ENCODE data around the gene ANKS1A. TPM values are rescaled to one million over a fixed set of nuclear protein-coding genes. Genes with fewer than 3 reads are reported as not detected.

The ANKS1A gene
- total RNA-seq, 1 donor: 7.2 TPM

DNA sequence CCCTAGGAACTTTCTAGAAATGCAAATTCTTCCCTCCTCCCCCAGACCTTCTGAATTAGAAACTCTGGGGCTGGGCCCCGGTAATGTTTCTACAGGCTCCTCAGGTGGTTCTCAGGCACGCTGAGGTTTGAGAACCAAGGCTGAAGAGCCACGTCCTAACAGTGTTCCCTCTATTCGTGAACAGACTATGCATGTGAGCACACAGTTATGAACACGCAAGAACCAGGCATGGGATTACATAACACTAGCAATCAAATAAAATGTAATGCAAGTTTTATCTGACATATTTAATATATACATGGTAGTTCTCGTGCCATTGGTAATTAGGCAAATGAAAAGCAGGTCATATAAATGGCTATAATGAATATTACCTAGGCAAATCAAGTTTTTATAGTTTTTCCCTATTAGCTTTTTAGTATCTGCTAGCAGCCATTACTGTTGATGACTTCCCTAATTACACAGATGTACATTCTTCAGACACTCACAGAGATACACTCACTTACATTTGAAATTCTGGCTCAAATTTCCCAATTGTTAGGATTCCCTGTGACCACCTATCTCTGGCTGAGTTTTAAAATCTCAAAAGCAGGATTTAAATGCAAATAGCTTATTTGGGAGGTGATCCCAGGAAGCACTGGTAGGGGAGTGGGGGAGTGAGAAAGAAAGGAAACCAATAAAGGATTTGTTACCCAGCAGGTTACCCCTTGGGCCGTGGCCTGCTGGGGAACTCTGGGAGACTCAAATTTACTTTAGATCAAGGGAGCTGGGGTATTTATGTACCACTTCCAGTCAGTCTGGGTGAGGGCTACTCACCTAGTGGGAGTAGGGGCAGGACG lies 148.0 kb downstream of the ANKS1A start:
- Histone ChIP-seq H3K27me3 (ENCODE audit: insufficient read depth, low read length) (no peaks in the 10 kb centered on the region), H3K36me3 (ENCODE audit: insufficient read depth, low read length) (no peaks in the 10 kb centered on the region), H3K4me1 (ENCODE audit: insufficient read depth, low read length) (no peaks in the 10 kb centered on the region), H3K27ac (ENCODE audit: low read depth, low read length) (no peak overlapping the region), H3K4me3 (ENCODE audit: insufficient read depth, low read length) (no peak overlapping the region), H3K9me3 (ENCODE audit: low read depth, low read length) (no peaks in the 10 kb centered on the region), H2AFZ (ENCODE audit: low read length) (no peak overlapping the region), H4K20me1 (ENCODE audit: insufficient read depth, low read length) (peaks cover under 1% of the 10 kb centered on the region), H3K4me2 (ENCODE audit: insufficient read depth, low read length) (no peak overlapping the region), H3K79me2 (ENCODE audit: insufficient read depth, low read length) (no peaks in the 10 kb centered on the region)
- no peak for DNase-seq (ENCODE audit: insufficient read length, low spot score, missing footprints)
- TF ChIP-seq, protein P1, sequence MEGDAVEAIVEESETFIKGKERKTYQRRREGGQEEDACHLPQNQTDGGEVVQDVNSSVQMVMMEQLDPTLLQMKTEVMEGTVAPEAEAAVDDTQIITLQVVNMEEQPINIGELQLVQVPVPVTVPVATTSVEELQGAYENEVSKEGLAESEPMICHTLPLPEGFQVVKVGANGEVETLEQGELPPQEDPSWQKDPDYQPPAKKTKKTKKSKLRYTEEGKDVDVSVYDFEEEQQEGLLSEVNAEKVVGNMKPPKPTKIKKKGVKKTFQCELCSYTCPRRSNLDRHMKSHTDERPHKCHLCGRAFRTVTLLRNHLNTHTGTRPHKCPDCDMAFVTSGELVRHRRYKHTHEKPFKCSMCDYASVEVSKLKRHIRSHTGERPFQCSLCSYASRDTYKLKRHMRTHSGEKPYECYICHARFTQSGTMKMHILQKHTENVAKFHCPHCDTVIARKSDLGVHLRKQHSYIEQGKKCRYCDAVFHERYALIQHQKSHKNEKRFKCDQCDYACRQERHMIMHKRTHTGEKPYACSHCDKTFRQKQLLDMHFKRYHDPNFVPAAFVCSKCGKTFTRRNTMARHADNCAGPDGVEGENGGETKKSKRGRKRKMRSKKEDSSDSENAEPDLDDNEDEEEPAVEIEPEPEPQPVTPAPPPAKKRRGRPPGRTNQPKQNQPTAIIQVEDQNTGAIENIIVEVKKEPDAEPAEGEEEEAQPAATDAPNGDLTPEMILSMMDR (IDR thresholded peaks at IDR 0.05; ENCODE audit: extremely low read depth, low read depth, low read length): no peak

DNA sequence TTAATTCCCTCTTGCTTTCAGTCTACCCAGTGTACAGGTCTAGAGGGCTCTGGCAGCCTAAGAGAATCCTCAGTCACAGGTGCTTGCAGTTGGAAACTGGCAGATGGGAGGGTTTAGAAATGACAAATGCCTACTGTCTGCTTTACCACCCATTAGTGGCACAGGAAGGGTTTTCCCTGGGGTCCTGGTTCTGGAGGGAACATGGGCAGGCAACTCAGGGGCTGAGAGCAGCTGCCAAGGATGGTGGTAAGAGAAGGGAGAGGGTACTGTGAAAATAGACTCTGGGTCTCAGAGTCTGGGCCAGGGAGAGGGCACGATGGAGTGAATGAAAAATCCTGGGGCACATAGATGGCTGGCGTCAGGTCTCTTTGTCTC lies 148.6 kb downstream of the ANKS1A start:
- DNase-seq (ENCODE audit: insufficient read length, low spot score, missing footprints): no peak
- TF ChIP-seq, protein P1 (IDR thresholded peaks at IDR 0.05; ENCODE audit: extremely low read depth, low read depth, low read length): no peak
- no peak overlapping the region for H3K4me3 ChIP-seq (ENCODE audit: insufficient read depth, low read length)
- H3K79me2 ChIP-seq (ENCODE audit: insufficient read depth, low read length): no peaks in the 10 kb centered on the region
- H3K4me2 ChIP-seq (ENCODE audit: insufficient read depth, low read length): no peak overlapping the region
- no peaks in the 10 kb centered on the region for H3K4me1 ChIP-seq (ENCODE audit: insufficient read depth, low read length)
- H3K9me3 ChIP-seq (ENCODE audit: low read depth, low read length): no peaks in the 10 kb centered on the region
- no peak overlapping the region for H2AFZ ChIP-seq (ENCODE audit: low read length)
- no peaks in the 10 kb centered on the region for H3K36me3 ChIP-seq (ENCODE audit: insufficient read depth, low read length)
- H3K27ac ChIP-seq (ENCODE audit: low read depth, low read length): no peak overlapping the region
- H3K27me3 ChIP-seq (ENCODE audit: insufficient read depth, low read length): no peaks in the 10 kb centered on the region
- H4K20me1 ChIP-seq (ENCODE audit: insufficient read depth, low read length): no peaks in the 10 kb centered on the region

DNA sequence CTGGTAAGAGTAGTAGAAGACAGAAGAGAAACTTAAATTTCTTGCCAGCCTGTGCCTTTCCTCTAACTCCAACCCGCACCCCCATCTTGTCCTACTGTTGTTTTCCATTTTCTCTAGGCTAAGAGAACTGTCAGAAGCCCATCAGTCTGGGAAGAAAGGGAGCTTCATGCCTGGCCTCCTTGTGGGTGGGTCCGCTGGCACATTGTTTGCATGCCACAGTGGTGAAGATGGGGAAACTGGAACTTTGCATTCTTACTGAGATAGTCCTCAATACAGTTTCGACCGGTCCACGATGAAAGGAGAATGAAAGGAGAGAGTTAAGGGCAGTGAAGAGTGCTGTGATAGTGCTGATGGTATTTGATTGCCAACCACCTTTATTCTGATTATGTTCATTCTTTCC lies 149.0 kb downstream of the ANKS1A start:
- no peak overlapping the region for H3K4me3 ChIP-seq (ENCODE audit: insufficient read depth, low read length)

DNA sequence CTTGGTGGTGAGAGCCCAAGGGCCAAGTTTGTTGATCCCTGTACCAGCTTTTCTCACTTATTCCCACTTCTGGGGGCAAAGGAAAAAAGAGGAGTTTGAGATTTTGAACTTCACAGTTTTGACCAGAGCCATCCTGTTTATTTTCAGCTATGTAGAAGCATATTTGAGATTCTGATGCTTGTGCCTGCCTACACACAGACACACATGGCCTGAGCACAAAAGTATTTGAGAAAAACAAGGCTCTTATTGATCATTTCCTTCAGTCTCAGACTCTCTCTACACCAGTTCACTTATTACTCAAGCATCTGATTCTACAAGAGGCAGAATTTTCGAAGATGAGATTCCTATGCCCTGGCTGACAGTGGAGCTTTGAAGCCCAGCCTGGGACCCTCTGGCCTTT lies 151.3 kb downstream of the ANKS1A start:
- no peaks in the 10 kb centered on the region for H3K9me3 ChIP-seq (ENCODE audit: low read depth, low read length)

More for the DNA sequence above, 149.0 kb downstream of the ANKS1A start:
- H3K36me3 ChIP-seq (ENCODE audit: insufficient read depth, low read length): no peaks in the 10 kb centered on the region
- no peak overlapping the region for H3K27ac ChIP-seq (ENCODE audit: low read depth, low read length)
- no peaks in the 10 kb centered on the region for H4K20me1 ChIP-seq (ENCODE audit: insufficient read depth, low read length)
- no peaks in the 10 kb centered on the region for H3K27me3 ChIP-seq (ENCODE audit: insufficient read depth, low read length)
- no peak overlapping the region for H3K4me2 ChIP-seq (ENCODE audit: insufficient read depth, low read length)
- TF ChIP-seq, protein P1 (IDR thresholded peaks at IDR 0.05; ENCODE audit: extremely low read depth, low read depth, low read length): no peak
- H3K9me3 ChIP-seq (ENCODE audit: low read depth, low read length): no peaks in the 10 kb centered on the region
- H3K4me1 ChIP-seq (ENCODE audit: insufficient read depth, low read length): no peaks in the 10 kb centered on the region
- no peaks in the 10 kb centered on the region for H3K79me2 ChIP-seq (ENCODE audit: insufficient read depth, low read length)
- H2AFZ ChIP-seq (ENCODE audit: low read length): no peak overlapping the region
- no peak for DNase-seq (ENCODE audit: insufficient read length, low spot score, missing footprints)

More for the DNA sequence above, 151.3 kb downstream of the ANKS1A start:
- H3K79me2 ChIP-seq (ENCODE audit: insufficient read depth, low read length): no peaks in the 10 kb centered on the region
- TF ChIP-seq, protein P1 (IDR thresholded peaks at IDR 0.05; ENCODE audit: extremely low read depth, low read depth, low read length): no peak
- no peaks in the 10 kb centered on the region for H3K27me3 ChIP-seq (ENCODE audit: insufficient read depth, low read length)
- H3K36me3 ChIP-seq (ENCODE audit: insufficient read depth, low read length): no peaks in the 10 kb centered on the region
- no peak for DNase-seq (ENCODE audit: insufficient read length, low spot score, missing footprints)
- no peak overlapping the region for H2AFZ ChIP-seq (ENCODE audit: low read length)
- H3K4me3 ChIP-seq (ENCODE audit: insufficient read depth, low read length): no peak overlapping the region
- no peaks in the 10 kb centered on the region for H4K20me1 ChIP-seq (ENCODE audit: insufficient read depth, low read length)
- H3K4me1 ChIP-seq (ENCODE audit: insufficient read depth, low read length): peaks cover 2% of the 10 kb centered on the region
- no peak overlapping the region for H3K27ac ChIP-seq (ENCODE audit: low read depth, low read length)
- H3K4me2 ChIP-seq (ENCODE audit: insufficient read depth, low read length): no peak overlapping the region

Measured in osteoblast (primary cell).